ENCODE results near the gene PELI3.
A peak's percentile ranks its signal among the peaks of the same experiment; 100 is the strongest.

The PELI3 gene

GRCh38 chr11:66476173-66476840 is 9.6 kb downstream of the PELI3 start:
- no peak for DNase-seq

GRCh38 chr11:66476841-66477251 is 10.1 kb downstream of the PELI3 start:
- DNase-seq: no peak

- DNase-seq: no peak
These were observed 10.8 kb downstream of the PELI3 start for GRCh38 chr11:66477263-66478201.

DNA sequence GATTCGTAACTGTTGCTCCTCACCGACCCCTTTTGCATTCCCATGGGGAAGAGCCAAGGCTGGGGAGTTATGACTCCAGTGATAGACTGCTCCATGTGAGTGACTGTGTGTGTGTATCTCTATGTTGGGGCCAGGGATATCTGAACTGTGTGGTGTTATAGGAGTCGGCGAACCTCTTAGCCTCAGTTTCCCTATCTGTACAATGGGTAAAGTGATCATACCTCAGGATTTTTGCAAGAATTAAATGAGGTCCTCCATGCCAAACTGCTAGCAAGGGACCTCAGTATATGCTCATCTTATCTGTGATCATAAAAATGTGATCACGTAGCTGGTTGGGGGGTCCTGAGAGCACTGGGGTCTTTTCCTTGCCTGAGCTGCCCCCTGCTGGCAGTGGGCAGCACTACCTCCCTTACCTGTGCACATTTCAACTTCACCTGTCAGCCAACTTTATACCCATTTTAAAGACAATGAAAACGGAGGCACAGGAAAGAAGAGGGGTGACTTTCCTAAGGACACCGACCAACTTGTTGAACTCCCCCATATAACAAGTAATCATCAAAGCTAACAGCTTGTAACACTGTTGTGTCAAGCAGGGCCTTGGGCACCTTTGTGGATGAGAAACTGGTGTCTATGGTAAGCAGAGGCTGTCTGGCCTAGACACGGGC is 12.2 kb downstream of the PELI3 start:
- DNase-seq: no peak

- no peak for DNase-seq
These were observed 12.8 kb downstream of the PELI3 start for GRCh38 chr11:66479394-66480116.

- DNase-seq: peak; percentile 98
These were observed 13.6 kb downstream of the PELI3 start, which contains the start of gene DPP3 for GRCh38 chr11:66480117-66480938. TSS of gene DPP3 (plus strand) at chr11:66480434. CDS start at chr11:66482201, 1,767 bp downstream.

GRCh38 chr11:66484806-66485380 is 18.2 kb downstream of the PELI3 start:
- DNase-seq: no peak

DNA sequence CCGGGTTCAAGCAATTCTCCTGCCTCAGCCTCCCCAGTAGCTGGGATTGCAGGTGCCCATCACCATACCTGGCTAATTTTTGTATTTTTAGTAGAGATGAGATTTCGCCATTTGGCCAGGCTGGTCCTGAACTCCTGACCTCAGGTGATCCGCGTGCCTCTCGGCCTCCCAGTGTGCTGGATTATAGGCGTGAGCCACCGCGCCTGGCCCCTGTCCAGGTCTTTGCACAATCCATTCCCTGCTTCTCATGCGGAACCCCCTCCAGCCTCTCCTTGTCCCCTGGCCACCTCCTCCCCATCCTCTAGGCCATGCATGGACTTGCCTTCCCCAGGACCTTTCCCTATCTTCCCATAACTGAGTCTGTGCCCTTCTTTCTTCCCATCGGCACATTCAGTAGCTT is 22.3 kb downstream of the PELI3 start:
- no peak for DNase-seq

DNA sequence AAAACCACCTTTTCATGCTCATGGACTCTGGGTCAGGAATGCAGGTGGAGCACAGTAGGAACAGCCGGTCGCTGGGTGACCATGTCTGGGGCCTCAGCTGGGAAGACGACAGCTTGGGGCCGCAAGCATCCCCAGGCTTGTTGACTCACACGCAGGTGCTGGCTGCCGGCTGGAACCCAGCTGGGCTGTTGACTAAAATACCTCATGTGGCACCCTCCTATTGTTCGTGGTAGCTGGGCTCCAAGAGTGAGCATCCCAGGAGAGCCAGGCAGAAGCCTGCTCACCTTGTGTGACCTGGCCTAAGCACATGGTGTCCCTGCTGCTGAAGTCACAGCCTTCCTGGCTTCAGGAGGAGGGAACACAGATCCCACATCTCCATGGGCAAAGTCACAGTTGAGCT is 22.9 kb downstream of the PELI3 start:
- DNase-seq: no peak

GRCh38 chr11:66491315-66491935 is 24.7 kb downstream of the PELI3 start:
- DNase-seq: no peak

GRCh38 chr11:66492161-66492865 is 25.6 kb downstream of the PELI3 start:
- no peak for DNase-seq

GRCh38 chr11:66493130-66493529 is 26.4 kb downstream of the PELI3 start:
- DNase-seq: no peak

- DNase-seq: no peak
These were observed 27.8 kb downstream of the PELI3 start for GRCh38 chr11:66494458-66494857.

GRCh38 chr11:66494935-66495334 is 28.2 kb downstream of the PELI3 start:
- DNase-seq: no peak

- no peak for DNase-seq
These were observed 28.7 kb downstream of the PELI3 start for GRCh38 chr11:66495401-66495854.

- no peak for DNase-seq
These were observed 30.5 kb downstream of the PELI3 start for GRCh38 chr11:66497206-66497605.

DNA sequence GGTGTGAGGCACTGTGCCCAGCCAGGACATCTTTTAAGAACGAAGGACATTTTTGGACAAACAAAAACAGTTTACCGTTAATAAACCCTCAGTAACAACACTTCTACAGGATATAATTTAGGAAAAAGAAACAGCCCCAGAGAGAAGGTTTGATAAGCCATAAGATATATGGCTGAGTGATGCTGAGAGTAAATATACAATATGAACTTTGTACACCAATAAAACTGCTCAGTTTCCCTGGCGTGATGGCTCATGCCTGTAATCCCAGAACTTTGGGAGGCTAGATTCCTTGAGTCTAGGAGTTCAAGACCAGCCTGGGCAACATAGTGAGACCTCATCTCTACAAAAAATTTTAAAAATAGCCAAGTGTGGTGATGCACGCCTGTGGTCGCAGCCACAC is 31.8 kb downstream of the PELI3 start:
- DNase-seq: no peak

DNA sequence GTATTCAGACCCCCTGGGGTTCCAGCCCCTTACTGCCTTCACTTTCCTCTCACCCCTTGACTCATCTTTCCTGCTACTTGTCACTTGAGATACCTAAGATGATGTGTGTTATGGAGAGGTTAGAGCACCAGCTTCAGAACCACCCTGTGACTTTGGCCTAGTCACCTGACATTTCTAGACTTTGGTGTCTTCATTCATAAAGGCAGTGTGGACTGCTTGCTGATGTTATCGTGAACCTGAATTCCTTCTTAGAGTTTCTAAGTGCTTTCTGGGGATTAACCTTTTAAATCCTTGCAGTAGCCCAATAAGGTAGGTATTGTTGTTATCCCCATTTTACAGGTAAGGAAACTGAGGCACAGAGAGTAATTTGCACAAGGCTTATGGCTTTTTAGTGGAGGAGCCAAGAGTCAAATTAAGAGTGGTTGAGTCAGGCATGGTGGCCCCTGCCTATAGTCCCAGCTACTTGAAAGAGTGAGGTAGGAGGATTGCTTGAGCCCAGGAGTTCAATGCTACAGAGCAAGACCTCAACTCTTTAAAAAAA is 38.6 kb downstream of the PELI3 start:
- no peak for DNase-seq

DNA sequence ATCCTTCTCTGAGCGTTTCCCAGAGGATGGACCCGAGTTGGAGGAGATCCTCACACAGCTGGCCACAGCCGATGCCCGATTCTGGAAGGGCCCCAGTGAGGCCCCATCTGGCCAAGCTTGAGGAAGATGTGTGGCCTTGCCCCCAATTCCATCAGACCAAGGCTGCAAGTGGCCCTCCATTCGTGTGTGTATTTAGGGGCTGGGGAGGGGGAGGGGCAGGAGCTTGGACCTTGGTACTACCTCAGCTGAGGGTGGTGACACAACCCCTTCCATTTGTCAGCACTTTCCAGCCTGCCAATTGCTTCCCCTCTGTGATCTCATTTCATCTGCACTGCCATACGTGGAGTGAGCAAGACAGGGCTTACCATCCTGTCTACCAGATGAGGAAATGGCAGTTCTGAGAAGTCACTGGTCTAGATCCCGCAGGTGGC is 42.4 kb downstream of the PELI3 start:
- DNase-seq: no peak
